HG03457 (cell line): Measurements from ENCODE around the gene CAMKMT.

ENCODE experiments used
- ATAC-seq: cut with Tn5 transposase; IDR thresholded peaks from one replicate; pipeline ENCODE4 v1.9.1; 2021; ENCODE audit warnings: moderate number of reproducible peaks; ENCODE audit not compliant: unreplicated experiment

Gene CAMKMT

GRCh38 chr2:44789446-44789845 is 427.7 kb downstream of the CAMKMT start:
- ATAC-seq, result no peak

DNA sequence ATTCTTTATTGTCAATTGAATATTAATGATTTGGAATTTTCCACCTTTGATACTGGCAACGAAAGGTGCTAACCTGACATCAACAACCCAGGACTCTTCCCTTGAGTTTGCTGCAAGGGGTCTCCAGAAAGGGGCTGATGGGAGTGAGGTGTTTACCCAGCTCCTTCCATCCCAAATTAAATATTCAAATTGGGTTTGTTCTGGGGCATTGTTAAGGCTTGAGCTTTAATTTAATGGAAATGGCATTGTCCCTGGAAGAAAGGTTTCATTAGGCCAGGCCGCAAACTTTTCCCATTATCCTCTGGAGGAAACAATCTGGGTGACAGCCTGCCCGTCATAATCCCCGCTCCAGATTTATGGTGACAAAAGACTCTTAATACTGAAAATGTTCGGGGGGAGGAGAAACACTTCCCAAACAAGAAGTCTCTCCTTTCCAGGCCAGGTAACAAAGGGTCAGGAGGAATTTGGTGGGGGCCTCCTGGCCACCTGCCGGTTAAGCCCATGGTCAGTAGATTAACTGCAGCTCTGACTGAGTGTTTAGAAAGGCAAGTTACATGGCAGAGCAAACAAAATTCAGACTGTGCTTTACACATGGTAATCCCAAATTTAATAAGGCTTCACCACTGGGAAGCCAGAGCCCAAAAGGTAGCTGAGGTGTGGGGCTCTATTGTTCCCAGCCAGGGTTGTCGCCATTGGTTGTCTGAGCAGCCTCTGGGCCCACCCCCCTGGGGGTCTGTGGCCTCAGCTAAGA is 428.4 kb downstream of the CAMKMT start:
- no peak for ATAC-seq

DNA sequence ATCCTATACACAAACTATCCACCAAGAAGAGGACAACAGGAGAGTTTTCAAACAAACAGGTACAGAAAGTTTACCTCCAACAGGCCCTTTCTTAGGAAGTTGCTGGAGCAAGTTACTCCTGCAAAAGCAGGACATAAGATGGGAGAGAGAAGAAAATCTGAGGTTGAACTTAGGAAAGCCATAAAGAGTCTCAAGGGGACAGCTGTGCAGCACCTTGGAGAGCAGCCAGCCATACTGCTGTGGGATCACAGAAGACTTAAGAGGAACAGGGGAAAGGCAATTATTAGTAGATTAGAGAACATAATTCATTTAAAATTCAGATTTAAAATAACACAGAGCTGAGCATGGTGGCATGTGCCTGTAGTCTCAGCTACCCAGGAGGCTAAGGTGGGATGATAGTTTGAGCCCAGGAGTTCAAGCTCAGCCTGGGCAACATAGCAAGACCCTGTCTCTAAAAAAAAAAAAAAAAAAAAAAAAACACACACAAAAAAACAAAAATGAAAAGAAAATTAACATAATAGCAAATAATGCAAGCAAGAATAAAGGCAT is 431.6 kb downstream of the CAMKMT start:
- no peak for ATAC-seq

DNA sequence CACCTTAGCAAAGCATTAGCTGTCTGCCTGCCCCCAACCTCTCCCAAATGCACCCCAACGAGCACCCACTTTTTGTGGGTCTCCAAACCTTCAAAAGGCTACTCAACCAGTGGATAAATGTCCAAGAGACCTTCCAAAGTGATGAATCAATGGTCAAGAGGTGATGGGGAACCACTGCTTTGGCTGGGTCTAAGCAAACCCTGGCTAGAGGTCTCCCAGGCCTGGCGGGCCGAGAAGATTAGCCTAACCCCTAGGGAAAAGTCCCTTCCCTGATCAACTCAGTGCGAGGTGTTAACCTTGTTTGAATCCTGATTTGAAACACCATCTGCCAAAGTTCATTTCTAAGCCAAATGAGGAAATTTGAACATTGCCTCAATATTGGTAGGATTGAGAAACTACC is 435.0 kb downstream of the CAMKMT start:
- no peak for ATAC-seq

DNA sequence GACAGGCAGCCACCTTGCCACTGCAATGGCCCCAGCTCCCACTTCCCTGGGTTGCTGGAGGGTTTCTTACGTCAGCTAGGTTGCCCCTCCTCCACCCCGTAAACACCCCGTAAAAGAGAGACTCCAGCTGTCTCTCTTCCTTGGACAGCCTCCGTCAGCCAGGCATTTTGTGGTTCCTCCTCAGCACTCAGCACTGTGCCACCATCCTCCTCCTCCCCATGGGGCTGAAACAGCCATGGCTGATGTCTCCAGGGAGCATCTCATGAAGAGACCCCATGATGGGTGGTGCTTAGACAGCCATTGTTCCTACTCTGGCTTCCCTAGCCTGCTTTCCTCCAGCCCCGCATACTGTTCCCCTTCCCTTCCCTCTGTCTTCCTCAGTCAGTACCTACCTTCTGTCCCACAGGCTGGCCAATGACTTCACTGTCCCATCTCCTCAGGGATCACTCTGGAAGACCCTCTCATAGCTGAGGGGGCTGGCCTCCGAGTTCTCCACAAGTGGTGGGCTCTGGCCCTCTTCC is 436.5 kb downstream of the CAMKMT start:
- no peak for ATAC-seq

DNA sequence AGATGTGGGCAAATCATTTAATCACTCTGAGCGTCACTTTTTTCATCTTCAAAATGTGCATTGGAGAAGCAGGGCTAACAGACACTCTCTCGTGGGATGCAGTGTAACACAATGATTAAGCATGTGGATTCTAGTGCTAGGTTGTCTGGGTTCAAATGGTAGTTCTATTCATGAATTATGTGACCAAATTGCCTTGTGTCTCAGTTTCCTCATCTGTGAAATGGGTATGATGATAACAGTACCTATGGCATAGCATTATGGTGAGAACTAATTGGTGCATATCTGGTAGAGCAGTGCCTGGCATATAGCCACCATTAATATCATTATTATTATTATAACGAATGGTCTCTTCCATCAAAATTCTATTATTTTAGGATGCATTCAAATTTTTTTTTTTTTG is 437.4 kb downstream of the CAMKMT start:
- no peak for ATAC-seq

DNA sequence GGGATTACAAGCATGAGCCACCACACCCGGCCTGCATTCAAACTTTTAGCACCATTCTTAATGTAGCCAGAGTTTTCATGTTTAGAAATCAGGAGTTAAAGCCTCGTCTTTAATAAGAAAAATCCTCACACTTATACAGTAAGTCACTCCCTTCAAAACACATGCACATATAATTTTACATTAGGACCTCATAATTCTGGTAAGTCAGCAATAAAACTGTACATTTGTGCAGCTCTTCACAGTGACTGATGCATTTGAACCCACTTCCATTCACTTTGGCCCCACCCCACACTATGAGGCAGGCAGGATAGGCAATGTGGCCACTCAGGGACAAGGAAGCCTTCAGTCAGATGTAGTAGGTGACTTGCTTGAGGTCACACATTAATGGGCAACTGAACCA is 438.0 kb downstream of the CAMKMT start:
- no peak for ATAC-seq

- ATAC-seq, result no peak
These were observed 439.6 kb downstream of the CAMKMT start for GRCh38 chr2:44801289-44801840.

DNA sequence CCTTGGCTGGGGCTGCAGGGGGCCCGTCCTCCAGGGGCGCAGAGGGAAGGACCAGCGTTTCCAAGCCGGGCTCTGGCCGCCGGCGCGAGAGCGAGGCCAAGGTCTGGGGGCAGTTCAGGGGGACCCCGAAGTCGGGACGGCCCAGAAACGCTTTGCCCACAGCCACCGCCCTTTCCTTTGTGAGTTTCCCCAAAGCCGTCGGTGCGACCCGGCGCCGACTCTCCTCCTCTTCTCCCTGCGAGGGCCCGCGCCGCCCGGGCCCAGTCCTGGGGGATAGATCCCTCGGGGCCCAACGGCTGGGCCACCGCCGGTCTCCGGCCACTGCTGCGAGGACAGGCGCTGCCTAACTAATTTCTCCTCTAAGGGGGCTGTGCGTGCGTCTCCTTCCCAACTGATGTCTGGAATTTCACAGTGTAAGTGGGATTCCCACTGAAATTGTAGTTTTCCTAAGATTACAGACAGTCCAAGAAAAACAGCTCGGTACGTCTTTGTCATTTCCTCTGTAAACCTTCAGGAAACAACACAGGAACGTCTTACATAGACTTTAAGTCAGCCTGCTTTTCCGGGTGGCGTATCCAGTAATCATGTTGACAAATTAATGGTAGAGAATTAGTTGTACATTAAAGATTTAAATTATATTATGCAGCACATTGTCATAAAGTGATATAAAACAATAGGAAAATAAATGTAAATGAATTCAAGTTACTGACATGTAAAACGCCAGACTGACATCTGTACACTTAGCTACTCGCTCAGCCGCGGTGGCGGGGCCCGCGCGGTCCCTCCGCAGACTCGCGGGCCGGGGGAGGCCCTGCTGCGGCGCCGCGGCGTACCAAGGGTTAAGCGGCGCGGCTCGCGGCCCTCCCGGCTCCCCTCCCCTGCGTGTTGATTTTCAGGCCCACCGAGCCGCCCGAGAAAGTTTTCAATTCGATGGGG is 440.4 kb downstream of the CAMKMT start:
- ATAC-seq, result no peak

DNA sequence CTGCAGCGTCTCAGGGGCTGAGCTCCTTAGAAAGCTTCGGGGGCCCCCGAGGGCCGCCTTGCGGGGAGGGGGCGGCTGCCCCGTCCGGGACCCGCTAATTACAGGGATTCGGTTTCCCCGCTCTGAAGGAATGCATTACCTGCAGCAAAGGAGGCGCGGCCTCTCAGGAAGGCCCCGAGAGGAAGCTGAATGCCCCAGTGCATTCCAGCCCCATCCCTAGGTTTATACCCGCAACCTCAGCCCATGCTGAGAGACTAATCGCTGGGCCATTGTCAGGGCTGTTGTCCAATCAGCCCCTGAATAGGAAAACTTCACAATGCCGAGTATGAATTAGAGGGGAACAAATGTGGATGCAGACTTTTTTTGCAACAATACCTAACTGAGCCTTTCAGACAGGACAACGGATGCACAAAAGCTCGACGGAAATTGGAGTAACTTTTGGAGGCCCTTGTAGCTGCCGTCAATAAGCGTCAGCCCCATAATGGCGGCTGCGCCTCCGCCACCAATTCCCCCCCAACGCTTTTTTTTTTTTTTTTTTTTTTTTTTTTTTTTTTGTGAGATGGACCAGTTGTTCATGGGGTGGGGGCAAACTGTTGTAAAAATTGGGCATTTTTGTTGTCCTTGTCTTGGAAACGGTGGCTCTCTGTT is 441.2 kb downstream of the CAMKMT start:
- no peak for ATAC-seq

- no peak for ATAC-seq
These were observed 442.9 kb downstream of the CAMKMT start for GRCh38 chr2:44804406-44805265.

GRCh38 chr2:44805401-44806235 is 443.9 kb downstream of the CAMKMT start:
- no peak for ATAC-seq

GRCh38 chr2:44807201-44808025 is 445.7 kb downstream of the CAMKMT start:
- no peak for ATAC-seq

DNA sequence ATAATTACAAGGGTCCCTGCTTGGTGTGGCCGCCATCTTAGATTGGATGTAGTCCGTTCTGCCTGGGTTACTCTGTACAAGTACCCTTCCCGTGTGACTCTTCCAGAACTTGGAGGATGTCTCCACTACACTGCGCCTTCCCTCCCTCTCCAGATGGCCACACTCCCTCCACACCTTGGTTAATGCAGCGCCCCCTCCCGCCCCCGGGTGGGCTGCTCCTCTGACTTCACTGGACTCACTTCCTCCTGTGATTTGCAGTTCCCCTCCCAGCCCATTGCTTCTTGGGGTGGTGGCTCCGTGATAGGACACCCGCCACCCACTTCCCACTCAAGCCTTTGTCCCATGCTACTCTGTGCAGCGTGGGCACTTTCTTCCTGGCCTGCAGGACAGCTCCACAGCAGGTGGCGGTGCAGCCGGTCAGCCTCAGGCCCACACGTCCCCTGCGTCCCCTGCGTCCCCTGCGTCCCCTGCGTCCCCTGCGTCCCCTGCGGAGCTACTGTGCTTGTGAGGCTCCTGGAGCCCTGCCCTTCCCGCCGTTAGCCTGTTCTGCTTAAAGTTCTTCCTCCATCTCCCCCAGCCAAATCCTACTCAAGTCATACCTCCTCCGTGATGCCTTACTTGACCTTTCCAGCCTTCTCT is 449.3 kb downstream of the CAMKMT start:
- no peak for ATAC-seq

DNA sequence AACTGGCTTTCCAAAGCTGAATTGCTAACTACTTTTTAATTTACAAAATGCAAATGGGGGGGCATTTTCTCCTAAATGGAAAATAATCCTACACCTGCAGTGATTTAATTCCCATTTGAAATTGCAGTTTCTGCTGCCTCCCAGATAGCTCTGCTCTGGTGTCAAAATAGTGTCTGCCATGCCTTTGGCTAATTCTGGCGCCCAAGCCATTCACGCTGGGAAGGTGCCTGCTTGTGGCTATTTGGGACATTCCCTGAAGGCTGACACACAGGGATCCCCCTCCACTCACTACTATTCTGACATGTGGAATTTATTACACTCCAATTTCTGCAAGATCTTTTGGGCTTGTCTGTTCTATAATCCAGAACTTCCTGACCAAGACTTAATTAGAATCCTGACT is 451.4 kb downstream of the CAMKMT start:
- no peak for ATAC-seq

DNA sequence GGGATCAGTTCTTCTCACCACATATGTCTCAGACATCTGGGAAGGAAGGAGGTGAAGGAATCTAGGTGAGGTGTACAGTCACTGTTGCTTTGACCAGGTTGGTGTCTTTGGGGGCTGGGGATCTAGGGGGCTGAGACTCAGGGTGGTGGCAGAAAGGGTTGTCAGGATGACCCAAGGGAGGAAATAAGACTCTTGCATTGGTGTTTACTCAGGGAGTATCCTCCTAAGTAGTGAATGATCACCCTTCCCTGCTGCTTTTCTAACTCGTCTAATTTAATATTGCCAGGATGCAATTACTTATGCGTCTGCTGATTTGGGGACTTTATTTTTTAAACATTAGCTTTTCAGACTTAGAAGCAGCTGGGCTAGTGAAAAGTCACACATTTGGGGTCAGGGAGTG is 451.9 kb downstream of the CAMKMT start:
- ATAC-seq, result no peak

- no peak for ATAC-seq
These were observed 455.5 kb downstream of the CAMKMT start for GRCh38 chr2:44817256-44817655.
